Memory B cell (primary cell): Measurements from ENCODE around the gene CAMK1D.
A peak's percentile ranks its signal among the peaks of the same experiment; 100 is the strongest.

Source experiments
- ATAC-seq: fragments of 150-1000 bp; cut with Tn5 transposase; 2 replicates; pipeline ENCODE4 v1.10.0; 2021; ENCODE audit warnings: low read depth, mild to moderate bottlenecking, moderate library complexity
- DNase-seq, 2 donors: peaks; one replicate each; pipeline ENCODE4 v3.0.0; 2022; ENCODE audit warnings: low spot score in 2 of 2
- H3K27ac Mint-ChIP-seq: one replicate; pipeline ENCODE4 v1.8.0; 2022; ENCODE audit warnings: mild to moderate bottlenecking, moderate library complexity, mixed read lengths
- H3K27me3 Mint-ChIP-seq: one replicate; pipeline ENCODE4 v1.8.0; 2022; ENCODE audit warnings: mixed read lengths
- H3K36me3 Mint-ChIP-seq: one replicate; pipeline ENCODE4 v1.8.0; 2022; ENCODE audit warnings: mild to moderate bottlenecking, mixed read lengths
- H3K4me1 Mint-ChIP-seq: one replicate; pipeline ENCODE4 v1.8.0; 2022; ENCODE audit warnings: mixed read lengths
- H3K4me3 Mint-ChIP-seq: one replicate; pipeline ENCODE4 v1.8.0; 2022; ENCODE audit warnings: mild to moderate bottlenecking, moderate library complexity, mixed read lengths
- H3K9me3 Mint-ChIP-seq: one replicate; pipeline ENCODE4 v1.8.0; 2022; ENCODE audit warnings: mixed read lengths

CAMK1D gene

DNA sequence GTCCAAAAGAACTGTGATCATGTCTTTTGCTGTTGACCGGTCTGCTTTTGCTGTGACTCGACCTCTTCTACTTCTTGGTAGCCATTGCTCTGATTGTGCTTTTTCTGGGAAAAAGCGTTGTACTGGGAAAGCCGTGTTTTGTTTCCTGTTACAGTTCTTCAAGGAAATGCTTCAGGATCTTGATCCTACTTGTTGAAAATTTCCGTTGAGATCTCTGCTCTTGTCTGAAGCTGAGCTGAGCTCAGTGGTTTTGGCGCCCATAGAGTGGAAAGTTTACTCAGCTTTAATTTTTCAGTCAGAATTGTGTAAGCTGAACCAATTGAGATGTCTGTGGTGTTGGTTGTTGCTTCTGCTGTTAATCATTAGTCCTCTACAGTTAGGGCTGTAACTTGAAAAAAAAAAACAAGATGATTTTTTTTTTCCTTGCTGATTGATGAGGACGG is 349.9 kb downstream of the CAMK1D start:
- H3K36me3 Mint-ChIP-seq: peaks cover 24% of the 10 kb centered on the region
- peak overlapping the region; percentile 87 for H3K27ac Mint-ChIP-seq
- ATAC-seq (no peak), DNase-seq (no peak)
- H3K4me1 Mint-ChIP-seq: peaks cover 20% of the 10 kb centered on the region
- no peak overlapping the region for H3K4me3 Mint-ChIP-seq
- H3K9me3 Mint-ChIP-seq: no peaks in the 10 kb centered on the region
- H3K27me3 Mint-ChIP-seq: no peaks in the 10 kb centered on the region

DNA sequence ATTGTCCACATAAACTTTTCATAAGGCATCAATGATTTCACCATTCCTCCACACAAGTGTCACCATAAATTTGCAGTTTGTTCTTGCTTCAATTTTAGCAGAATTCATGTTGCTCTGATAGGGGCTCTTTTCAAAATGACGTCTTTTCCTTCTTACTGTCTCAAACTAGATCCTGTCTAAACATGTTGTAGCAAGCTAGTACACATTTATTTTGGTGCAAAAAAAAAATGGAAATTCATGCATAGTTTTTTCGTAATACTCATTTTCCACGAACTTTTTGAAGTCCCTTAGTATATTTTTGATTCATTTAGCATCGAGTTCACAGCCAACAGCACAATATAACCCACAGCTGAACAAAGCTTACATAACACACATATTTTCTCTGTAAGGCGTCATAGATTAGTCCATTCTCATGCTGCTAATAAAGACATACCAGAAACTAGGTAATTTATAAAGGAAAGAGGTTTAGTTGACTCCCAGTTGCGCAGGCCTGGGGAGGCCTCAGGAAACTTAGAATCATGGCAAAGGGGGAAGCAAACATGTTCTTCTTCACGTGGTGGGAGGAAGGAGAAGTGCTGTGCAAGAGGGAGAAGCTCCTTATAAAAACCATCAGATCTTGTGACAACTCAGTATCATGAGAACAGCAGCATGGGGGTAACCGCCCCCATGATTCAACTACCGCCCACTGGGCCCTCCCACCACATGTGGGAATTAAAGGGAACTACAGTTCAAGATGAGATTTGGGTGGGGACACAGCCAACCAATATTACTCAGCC is 350.6 kb downstream of the CAMK1D start:
- H3K4me3 Mint-ChIP-seq: no peak overlapping the region

DNA sequence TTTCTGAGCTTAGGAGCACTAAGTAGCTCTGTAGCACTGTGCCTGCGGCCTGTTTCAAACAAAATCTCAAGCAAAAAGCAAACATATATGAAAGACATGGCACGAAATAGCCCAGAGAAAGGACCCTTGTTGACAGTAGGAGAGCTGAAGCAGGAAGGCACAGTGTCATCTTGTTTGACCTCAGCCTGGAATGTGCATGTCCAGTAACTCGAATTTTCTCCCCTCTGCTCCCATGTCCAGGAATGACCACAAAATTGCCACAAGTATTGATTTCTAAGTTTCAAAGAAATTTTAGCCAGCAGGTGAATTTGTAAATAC is 351.2 kb downstream of the CAMK1D start:
- ATAC-seq: no peak
- Mint-ChIP-seq H3K4me1 (peaks cover 23% of the 10 kb centered on the region), H3K27ac (no peak overlapping the region), H3K27me3 (no peaks in the 10 kb centered on the region), H3K9me3 (no peaks in the 10 kb centered on the region), H3K4me3 (no peak overlapping the region), H3K36me3 (peaks cover 26% of the 10 kb centered on the region)
- DNase-seq: no peak

More for the DNA sequence above, 350.6 kb downstream of the CAMK1D start:
- no peaks in the 10 kb centered on the region for H3K27me3 Mint-ChIP-seq
- H3K9me3 Mint-ChIP-seq: no peaks in the 10 kb centered on the region
- peaks cover 22% of the 10 kb centered on the region for H3K4me1 Mint-ChIP-seq
- H3K36me3 Mint-ChIP-seq: peaks cover 26% of the 10 kb centered on the region
- ATAC-seq (no peak), DNase-seq (no peak)
- peak overlapping the region; percentile 87 for H3K27ac Mint-ChIP-seq

DNA sequence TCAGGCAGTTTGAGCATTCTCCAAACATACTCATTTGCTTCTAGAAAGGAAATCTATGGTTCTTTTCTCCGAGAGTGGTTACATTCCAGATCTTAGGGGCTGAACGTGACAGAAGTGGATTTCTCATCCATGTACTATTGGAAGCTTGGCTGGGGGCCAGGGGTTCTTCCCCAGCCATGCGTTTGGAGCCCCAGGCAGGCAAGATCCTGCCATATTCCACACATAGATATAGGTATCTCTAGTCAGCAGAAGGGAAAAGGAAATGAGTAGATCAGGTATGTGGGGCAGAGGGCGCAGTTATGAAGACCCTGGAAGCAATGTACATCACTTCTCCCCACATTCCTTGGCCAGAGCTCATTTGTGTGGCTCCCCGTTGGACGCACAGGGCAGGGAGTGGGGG is 352.3 kb downstream of the CAMK1D start:
- Mint-ChIP-seq H3K36me3 (peaks cover 24% of the 10 kb centered on the region), H3K27ac (peak overlapping the region; percentile 22), H3K27me3 (no peaks in the 10 kb centered on the region), H3K9me3 (no peaks in the 10 kb centered on the region), H3K4me3 (no peak overlapping the region), H3K4me1 (peaks cover 30% of the 10 kb centered on the region)
- ATAC-seq (no peak), DNase-seq (no peak)

DNA sequence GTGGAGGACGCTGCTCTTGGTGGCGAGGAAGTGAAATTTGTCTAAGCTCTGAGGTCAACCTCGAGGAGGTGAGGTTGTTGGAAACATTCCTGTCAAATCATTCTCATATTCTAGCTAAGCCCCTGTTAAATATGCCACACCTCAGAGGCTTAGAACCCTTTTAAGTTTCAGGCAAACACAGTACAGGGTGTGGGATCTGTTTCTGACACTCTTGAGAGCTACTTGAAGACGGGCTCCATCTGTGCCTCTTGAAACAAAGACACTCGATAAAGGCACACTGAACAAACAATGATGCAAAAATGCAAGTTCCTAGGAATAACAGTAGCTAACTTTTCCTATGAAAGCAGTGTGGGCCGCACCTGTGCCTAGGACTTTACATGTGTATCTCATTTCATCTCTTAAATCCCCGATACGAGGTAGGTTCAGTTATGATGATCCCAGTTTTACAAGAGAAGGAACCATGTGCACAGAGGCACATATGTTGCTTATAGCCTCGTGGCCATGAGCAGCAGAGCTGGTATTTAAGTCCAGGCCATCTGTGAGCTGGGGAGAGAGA is 352.9 kb downstream of the CAMK1D start:
- no peak for DNase-seq
- H3K27me3 Mint-ChIP-seq: no peaks in the 10 kb centered on the region
- ATAC-seq: no peak
- peaks cover 24% of the 10 kb centered on the region for H3K36me3 Mint-ChIP-seq
- no peaks in the 10 kb centered on the region for H3K9me3 Mint-ChIP-seq
- H3K4me1 Mint-ChIP-seq: peaks cover 33% of the 10 kb centered on the region
- H3K27ac Mint-ChIP-seq: peak overlapping the region; percentile 22
- H3K4me3 Mint-ChIP-seq: no peak overlapping the region

DNA sequence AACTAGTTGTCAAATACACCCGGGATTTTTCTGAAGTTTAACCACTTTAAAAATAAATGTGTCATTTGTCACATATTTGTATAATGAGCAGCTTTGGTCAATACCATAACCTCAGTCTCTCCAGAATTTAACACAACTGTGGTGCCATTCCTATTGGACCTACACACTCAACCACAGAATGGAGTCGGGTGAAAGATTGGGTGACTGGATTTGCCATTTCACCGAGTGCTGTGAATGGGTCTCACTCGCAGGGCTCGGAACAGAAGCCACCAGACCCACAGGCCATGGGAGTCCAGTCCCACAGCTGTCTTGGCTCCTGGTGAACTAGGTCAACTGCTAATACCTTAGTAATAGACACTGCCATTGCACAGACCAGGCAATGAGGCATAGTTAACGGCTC is 353.8 kb downstream of the CAMK1D start:
- no peak overlapping the region for H3K27ac Mint-ChIP-seq
- no peak for ATAC-seq
- no peak for DNase-seq
- no peaks in the 10 kb centered on the region for H3K9me3 Mint-ChIP-seq
- no peaks in the 10 kb centered on the region for H3K27me3 Mint-ChIP-seq
- H3K4me3 Mint-ChIP-seq: no peak overlapping the region
- peaks cover 21% of the 10 kb centered on the region for H3K36me3 Mint-ChIP-seq
- peaks cover 35% of the 10 kb centered on the region for H3K4me1 Mint-ChIP-seq

DNA sequence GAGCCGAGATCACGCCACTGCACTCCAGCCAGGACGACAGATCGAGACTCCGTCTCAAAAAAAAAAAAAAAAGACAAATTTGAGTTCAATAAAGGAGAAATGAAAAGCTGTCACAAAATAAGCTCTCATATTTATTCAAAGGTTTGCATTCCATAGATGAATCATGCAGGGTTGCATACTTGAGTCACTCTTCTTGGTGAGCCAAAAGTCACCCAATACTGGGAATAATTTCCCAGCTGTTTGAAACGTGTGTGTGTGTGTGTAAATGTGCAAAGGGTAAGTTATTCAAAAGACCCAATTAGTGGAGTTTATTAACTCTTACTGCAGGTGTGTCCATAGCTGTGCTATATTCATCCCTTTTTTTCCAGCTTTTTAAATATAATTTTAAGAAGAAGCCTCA is 354.5 kb downstream of the CAMK1D start:
- no peak overlapping the region for H3K4me3 Mint-ChIP-seq
- no peaks in the 10 kb centered on the region for H3K27me3 Mint-ChIP-seq
- peaks cover 21% of the 10 kb centered on the region for H3K36me3 Mint-ChIP-seq
- ATAC-seq (no peak), DNase-seq (no peak)
- no peak overlapping the region for H3K27ac Mint-ChIP-seq
- peaks cover 35% of the 10 kb centered on the region for H3K4me1 Mint-ChIP-seq
- H3K9me3 Mint-ChIP-seq: no peaks in the 10 kb centered on the region

DNA sequence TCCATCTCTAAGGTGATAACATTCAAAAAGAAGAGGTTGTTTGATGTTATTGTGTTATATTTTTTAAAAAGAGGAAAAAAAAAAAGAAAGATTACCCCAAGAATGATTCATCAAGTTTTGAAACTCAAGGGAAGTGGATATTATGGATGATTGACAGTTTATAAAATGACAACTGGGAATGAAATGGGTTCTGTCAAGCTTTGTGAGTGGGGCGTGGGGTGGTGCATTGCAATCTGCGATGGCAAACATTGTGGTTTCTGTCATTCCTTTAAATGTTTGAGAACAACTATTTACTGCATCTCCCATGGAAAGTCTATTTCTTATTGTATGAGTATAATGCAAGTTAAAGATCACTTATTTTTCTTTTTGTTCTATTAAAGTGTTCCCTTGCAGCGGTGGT is 355.1 kb downstream of the CAMK1D start:
- H3K4me3 Mint-ChIP-seq: no peak overlapping the region
- peaks cover 16% of the 10 kb centered on the region for H3K36me3 Mint-ChIP-seq
- no peak for ATAC-seq
- no peaks in the 10 kb centered on the region for H3K9me3 Mint-ChIP-seq
- H3K4me1 Mint-ChIP-seq: peaks cover 33% of the 10 kb centered on the region
- H3K27me3 Mint-ChIP-seq: no peaks in the 10 kb centered on the region
- no peak for DNase-seq
- H3K27ac Mint-ChIP-seq: peak overlapping the region; percentile 46

DNA sequence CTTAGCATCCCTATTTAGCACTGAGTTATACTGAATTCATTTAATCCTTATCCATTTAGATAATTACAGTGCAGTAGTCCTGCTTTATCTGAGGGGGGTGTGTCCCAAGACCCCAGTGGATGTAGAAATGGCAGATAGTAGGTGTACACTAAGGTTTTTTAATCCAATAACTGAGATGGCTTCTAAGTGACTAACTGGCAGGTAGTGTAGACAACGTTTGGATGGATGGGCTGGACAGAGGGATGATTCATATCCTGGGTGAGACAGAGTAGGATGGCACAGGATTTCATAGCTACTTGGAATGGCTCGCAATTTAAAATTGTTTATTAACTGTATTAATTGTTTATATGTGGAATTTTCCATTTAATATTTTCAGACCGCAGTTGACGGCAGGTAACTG is 356.6 kb downstream of the CAMK1D start:
- H3K27ac Mint-ChIP-seq: peak overlapping the region; percentile 46
- H3K4me3 Mint-ChIP-seq: no peak overlapping the region
- peaks cover 10% of the 10 kb centered on the region for H3K36me3 Mint-ChIP-seq
- DNase-seq (no peak), ATAC-seq (no peak)
- no peaks in the 10 kb centered on the region for H3K9me3 Mint-ChIP-seq
- H3K4me1 Mint-ChIP-seq: peaks cover 24% of the 10 kb centered on the region
- no peaks in the 10 kb centered on the region for H3K27me3 Mint-ChIP-seq

DNA sequence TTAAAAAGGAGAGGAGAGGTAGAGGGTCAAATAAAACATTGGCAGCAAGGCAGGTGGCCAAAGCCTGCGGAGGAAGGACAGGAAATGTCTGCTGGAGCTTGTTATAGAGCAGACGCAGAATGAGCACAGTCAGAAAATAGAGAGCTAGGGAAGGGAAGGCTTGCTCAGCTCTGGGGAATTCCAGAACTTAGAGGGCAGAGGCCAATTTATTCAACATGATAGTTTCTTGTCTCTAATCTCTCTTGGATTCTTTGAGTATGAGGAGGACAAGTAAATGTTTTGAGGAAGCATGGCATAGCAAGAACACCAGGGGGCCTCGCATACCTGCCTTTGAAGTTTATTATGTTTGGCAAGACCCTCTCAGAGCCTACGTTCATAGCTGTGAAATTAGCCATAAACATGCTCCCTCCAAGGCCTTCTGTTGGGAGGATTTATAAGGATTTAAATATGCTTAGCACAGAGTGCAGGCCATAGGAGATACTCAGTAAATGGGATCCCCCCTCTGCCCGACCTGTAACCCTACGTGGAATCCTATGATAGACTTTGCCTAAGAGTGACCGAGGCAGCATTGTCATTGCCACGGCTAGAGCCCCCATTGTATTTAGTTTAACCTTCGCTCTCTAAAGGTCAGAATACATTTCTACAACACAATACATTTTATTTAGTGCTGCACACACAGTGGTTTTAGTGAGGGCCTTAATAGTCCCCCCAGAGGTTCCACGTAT is 358.3 kb downstream of the CAMK1D start:
- H3K4me3 Mint-ChIP-seq: no peak overlapping the region
- peaks cover 20% of the 10 kb centered on the region for H3K4me1 Mint-ChIP-seq
- peak overlapping the region; percentile 67 for H3K27ac Mint-ChIP-seq
- peaks cover 4% of the 10 kb centered on the region for H3K36me3 Mint-ChIP-seq
- no peak for DNase-seq
- H3K27me3 Mint-ChIP-seq: no peaks in the 10 kb centered on the region
- peak; percentile 29 for ATAC-seq
- H3K9me3 Mint-ChIP-seq: no peaks in the 10 kb centered on the region

DNA sequence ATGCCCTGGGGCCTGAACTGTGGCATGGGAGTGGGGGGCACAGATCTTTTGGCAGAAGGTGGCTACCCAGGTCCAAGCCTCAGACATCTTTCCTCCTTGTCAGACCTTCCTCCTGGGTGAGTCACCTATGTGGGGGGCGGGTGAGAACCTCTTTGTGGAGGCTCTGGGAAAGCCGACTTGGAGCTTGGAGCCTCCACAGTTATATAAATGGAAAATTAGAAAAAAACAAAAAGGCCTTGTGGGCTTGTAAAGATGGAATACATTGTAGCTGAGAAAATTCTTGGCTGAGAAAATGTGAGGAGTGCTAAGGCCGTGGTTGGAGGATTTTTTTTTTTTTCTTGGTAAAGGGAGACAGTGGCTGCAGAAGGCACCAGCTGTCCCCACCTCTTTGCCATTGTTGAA is 359.7 kb downstream of the CAMK1D start:
- H3K4me1 Mint-ChIP-seq: peaks cover 19% of the 10 kb centered on the region

DNA sequence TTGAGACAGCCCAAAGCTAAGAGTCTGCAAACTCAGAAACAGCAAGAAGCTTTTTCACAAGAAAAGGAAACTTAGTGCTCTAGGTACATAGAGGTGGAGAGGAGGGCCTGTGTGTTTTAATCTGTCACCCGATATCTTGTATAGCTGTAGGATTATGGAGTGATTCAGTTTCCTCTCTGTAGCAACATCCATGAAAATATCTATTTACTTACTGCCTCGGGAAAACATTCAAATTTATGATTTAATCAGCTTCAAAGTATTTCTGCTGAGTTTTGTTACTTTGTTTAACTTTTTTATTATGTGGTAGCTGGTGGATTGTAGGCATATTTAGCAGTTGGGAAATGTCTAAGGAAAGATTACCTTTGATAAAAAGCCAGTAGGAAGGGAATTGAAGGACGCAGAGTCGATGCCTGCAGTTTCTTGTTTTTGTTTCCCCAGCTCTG is 360.2 kb downstream of the CAMK1D start:
- ATAC-seq (no peak), DNase-seq (no peak)
- H3K4me3 Mint-ChIP-seq: no peak overlapping the region
- no peaks in the 10 kb centered on the region for H3K27me3 Mint-ChIP-seq
- H3K36me3 Mint-ChIP-seq: peaks cover 3% of the 10 kb centered on the region
- no peaks in the 10 kb centered on the region for H3K9me3 Mint-ChIP-seq
- peak overlapping the region; percentile 60 for H3K27ac Mint-ChIP-seq
- peaks cover 19% of the 10 kb centered on the region for H3K4me1 Mint-ChIP-seq

More for the DNA sequence above, 359.7 kb downstream of the CAMK1D start:
- H3K36me3 Mint-ChIP-seq: peaks cover 4% of the 10 kb centered on the region
- no peaks in the 10 kb centered on the region for H3K27me3 Mint-ChIP-seq
- no peak for DNase-seq
- H3K4me3 Mint-ChIP-seq: no peak overlapping the region
- H3K27ac Mint-ChIP-seq: peak overlapping the region; percentile 60
- no peaks in the 10 kb centered on the region for H3K9me3 Mint-ChIP-seq
- no peak for ATAC-seq

DNA sequence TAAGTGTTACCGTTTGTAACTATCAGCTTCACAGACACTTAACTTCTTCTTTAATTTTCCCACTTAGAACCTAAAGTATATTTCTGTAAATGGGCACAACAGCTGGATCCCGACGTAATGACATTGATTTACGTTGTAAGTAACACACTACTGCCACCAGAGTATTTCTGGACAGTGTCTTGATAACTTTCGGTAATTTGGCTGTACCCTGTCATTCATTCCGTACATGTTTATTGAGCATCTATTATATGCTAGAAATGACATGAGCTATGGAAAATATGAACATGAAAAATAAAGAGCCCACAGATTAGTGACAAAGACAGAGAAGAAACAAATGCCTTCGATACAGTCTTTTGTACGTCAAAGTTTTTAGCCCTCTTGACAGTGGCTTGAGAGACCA is 360.8 kb downstream of the CAMK1D start:
- Mint-ChIP-seq H3K9me3 (no peaks in the 10 kb centered on the region), H3K4me1 (peaks cover 21% of the 10 kb centered on the region), H3K27me3 (no peaks in the 10 kb centered on the region), H3K27ac (peak overlapping the region; percentile 60), H3K36me3 (peaks cover 2% of the 10 kb centered on the region), H3K4me3 (no peak overlapping the region)
- ATAC-seq (no peak), DNase-seq (no peak)

DNA sequence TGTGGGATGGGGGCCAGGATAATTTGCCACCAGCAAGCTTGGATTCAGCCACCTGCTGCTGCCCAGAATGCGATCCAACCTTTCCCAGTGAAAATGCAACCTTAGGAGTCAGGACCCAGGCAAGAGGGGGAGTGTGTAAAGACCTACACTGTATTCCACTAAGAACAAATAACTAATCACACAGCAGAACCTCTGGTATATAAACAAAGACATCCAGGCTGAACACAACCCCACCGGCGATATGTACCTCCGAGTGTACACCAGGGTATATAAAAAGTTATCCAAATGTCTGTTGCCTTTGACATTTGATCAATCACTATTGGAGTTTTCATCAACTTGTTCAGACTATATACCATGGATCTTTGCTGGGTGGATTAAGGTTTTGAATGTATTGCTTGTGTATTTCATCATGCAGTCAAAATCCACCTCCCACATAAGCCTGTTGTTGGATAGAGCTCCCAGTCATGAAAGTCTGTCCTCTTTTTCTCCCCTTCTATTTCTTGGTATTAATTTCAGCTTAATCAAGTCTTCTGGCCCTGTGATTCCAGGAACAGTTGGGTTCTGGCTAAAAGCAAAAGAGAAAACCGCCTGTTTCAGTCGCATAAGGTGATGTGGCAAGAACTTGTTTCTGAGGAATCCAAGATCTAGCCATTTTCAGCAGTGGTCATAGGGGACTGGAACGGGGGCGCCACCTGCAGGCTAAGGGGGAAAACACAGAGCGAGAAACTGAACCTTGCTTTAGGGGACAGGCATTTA is 361.4 kb downstream of the CAMK1D start:
- peaks cover 17% of the 10 kb centered on the region for H3K4me1 Mint-ChIP-seq
- H3K9me3 Mint-ChIP-seq: no peaks in the 10 kb centered on the region
- peaks cover 2% of the 10 kb centered on the region for H3K36me3 Mint-ChIP-seq
- ATAC-seq: peak; percentile 87
- peak overlapping the region; percentile 60 for H3K27ac Mint-ChIP-seq
- H3K27me3 Mint-ChIP-seq: no peaks in the 10 kb centered on the region
- peak; percentile 76 to 78 for DNase-seq
- no peak overlapping the region for H3K4me3 Mint-ChIP-seq
